IPS-15b (cell line): ENCODE data around the gene GABRE.

Experiments used
- H3K27me3 ChIP-seq: one replicate; pipeline ENCODE4 v1.6.1; 2013; ENCODE audit warnings: low read length; ENCODE audit not compliant: control insufficient read depth, insufficient read depth
- H3K36me3 ChIP-seq: one replicate; pipeline ENCODE4 v1.6.1; 2013; ENCODE audit warnings: low read length; ENCODE audit not compliant: control insufficient read depth, insufficient read depth
- H3K4me1 ChIP-seq: one replicate; pipeline ENCODE4 v1.6.1; 2013; ENCODE audit warnings: mild to moderate bottlenecking, low read length; ENCODE audit not compliant: control insufficient read depth, insufficient read depth
- H3K4me3 ChIP-seq: one replicate; pipeline ENCODE4 v1.5.1; 2013; ENCODE audit warnings: low read depth, low read length
- H3K9ac ChIP-seq: one replicate; pipeline ENCODE4 v1.6.1; 2013; ENCODE audit warnings: low read depth, mild to moderate bottlenecking, low read length
- H3K9me3 ChIP-seq: one replicate; pipeline ENCODE4 v1.6.1; 2013; ENCODE audit warnings: mild to moderate bottlenecking, low read length; ENCODE audit not compliant: control insufficient read depth, insufficient read depth

Gene GABRE, protein sequence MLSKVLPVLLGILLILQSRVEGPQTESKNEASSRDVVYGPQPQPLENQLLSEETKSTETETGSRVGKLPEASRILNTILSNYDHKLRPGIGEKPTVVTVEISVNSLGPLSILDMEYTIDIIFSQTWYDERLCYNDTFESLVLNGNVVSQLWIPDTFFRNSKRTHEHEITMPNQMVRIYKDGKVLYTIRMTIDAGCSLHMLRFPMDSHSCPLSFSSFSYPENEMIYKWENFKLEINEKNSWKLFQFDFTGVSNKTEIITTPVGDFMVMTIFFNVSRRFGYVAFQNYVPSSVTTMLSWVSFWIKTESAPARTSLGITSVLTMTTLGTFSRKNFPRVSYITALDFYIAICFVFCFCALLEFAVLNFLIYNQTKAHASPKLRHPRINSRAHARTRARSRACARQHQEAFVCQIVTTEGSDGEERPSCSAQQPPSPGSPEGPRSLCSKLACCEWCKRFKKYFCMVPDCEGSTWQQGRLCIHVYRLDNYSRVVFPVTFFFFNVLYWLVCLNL

DNA sequence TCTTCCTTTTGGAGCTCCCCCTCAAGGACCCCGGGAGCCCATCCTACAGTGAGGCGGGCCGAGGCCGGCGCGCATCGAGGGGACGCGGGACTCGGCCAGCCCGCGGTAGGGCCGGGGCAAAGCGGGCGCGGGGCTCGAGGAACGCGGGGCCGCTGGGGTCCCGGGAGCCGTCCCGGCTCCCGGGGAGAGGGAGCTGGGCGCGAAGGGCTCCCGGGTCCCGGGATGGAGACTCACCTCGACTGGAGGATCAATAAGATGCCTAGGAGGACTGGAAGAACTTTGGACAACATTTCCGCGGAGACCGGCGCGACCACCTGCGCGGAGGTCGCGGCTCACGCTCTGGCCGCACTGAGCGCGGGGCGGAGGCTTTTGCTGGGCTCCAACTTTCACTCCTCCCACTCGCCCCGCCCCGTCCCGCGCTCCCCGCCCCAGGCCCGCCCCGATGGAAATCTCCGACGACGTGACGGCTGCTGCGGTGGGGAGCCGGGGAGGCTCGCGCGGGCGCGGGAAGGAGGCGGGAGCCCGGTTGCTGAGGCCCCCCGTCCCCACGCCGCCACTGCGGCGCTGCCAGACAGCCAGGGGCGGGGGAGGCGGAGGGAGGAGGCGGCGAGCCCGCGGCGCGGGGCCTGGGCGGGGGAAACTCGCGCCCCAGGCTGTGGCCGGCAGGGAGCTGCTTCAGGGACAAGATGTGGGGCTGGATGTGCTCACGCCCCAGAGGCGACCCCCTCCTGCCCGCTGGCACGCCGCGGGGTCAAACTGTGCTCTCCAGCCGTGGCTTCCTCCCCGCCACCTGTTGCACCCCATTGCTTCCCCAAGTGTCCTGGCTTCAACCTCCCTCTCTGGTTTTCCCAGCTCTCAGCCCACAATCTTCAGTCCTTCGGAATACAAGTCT, at the start of gene GABRE:
TSS of gene GABRE (minus strand) at position 341 of the 892 bp plus-strand sequence. CDS start at position 290, 51 bp downstream.
- Histone ChIP-seq H3K27me3 (peaks cover 21% of the 10 kb centered on the region), H3K36me3 (no peaks in the 10 kb centered on the region), H3K4me1 (no peaks in the 10 kb centered on the region), H3K9ac (no peak within 1 kb of the TSS), H3K9me3 (no peaks in the 10 kb centered on the region), H3K4me3 (peak within 1 kb of the TSS; percentile 39)

DNA sequence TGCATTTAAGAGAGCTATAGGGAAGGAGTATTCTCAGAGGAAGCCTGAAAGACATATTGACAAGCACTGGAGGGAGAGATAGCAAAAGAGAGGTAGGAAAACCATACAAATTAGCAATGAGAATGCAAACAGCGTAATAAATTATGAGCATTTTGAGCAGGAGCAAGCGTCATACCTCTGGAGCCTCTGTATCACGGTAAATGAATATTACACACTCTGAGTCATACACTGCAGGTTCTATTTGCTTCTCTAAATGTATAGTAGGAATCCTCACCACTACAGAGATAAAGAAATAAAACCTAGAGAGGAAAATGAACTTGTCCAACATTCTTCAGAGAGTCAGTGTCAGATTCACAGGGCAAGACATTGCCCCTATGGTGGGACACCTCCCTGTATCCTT, 46.4 kb upstream of the GABRE start:
- no peaks in the 10 kb centered on the region for H3K9me3 ChIP-seq
- no peaks in the 10 kb centered on the region for H3K27me3 ChIP-seq
- H3K4me1 ChIP-seq, result no peaks in the 10 kb centered on the region
- no peak overlapping the region for H3K9ac ChIP-seq
- H3K4me3 ChIP-seq, result no peak overlapping the region
- no peaks in the 10 kb centered on the region for H3K36me3 ChIP-seq

DNA sequence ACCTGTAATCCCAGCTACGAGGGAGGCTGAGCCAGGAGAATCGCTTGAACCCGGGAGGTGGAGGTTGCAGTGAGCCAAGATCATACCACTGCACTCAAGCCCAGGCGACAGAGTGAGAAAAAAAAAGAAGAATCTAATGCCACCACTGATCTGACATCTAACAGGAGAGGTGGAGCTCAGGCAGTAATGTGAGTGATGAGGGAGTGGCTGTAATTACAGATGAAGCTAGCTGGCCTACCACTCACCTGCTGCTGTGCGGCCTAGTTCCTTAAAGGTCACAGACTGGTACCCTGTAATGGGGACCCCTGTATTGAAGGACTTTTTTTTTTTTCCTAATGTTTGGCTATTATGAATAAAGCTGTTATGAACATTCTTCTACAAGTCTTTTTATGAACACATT, 25.3 kb upstream of the GABRE start:
- no peaks in the 10 kb centered on the region for H3K27me3 ChIP-seq
- no peaks in the 10 kb centered on the region for H3K36me3 ChIP-seq
- no peak overlapping the region for H3K4me3 ChIP-seq
- no peaks in the 10 kb centered on the region for H3K4me1 ChIP-seq
- H3K9ac ChIP-seq, result no peak overlapping the region
- no peaks in the 10 kb centered on the region for H3K9me3 ChIP-seq

DNA sequence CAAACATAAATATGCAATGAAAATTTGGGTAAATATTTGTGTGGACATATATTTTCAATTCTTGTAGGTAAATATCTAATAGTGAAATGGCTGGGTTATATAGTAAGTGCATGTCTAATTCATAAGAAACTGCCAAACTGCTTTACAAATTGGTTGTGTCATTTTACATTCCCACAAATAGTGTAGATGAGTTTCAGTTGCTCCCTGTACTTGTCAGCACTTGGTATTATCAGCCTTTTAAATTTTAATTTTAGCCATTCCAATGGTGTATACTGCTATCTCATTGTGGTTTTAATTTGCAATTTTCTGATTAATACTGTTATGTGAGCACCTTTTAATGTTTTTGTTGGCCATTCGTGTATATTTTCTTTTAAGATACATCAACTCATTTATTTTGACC, 23.1 kb upstream of the GABRE start:
- no peaks in the 10 kb centered on the region for H3K27me3 ChIP-seq
- H3K4me1 ChIP-seq, result no peaks in the 10 kb centered on the region
- H3K9ac ChIP-seq, result no peak overlapping the region
- H3K36me3 ChIP-seq, result no peaks in the 10 kb centered on the region
- no peaks in the 10 kb centered on the region for H3K9me3 ChIP-seq
- no peak overlapping the region for H3K4me3 ChIP-seq

DNA sequence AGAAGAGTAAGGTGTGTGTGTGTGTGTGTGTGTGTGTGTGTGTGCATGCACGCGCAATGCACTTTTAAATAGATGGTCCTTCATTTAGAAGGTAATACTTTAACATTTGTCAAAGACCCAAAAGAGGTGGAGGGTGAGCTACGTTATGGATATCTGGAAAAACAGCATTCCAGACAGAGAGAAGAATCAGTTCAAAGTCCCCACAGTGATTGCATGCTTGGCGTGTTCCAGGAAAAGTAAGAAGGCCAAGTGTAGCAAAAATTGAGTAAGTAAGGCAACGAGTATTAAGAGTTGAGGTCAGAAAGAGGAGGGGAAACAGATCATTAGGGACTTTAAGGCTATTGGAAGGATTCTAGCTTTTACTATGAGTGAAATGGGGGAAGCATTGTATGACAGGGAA, 21.9 kb upstream of the GABRE start:
- Histone ChIP-seq H3K9me3 (no peaks in the 10 kb centered on the region), H3K9ac (no peak overlapping the region), H3K27me3 (no peaks in the 10 kb centered on the region), H3K4me1 (no peaks in the 10 kb centered on the region), H3K4me3 (no peak overlapping the region), H3K36me3 (no peaks in the 10 kb centered on the region)

DNA sequence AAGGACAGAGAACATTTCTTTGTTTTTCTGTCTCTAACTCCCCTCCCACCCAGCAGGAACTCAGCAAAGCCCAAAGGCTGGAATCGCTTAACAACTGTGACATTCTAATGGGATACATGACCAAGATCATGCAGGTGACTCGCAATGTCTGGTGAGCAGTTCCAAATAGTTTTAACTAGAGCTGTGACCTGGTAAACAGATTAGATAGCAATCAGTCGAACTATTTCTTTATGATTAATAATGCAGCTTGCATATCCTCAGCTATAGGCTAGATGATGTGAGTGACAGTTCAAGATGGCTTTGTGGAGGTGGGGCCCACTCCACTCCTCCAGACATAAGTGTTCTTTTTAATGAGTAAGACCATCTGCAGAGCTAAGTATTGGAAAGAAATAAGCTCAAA, 20.0 kb upstream of the GABRE start:
- Histone ChIP-seq H3K9ac (no peak overlapping the region), H3K36me3 (no peaks in the 10 kb centered on the region), H3K4me3 (no peak overlapping the region), H3K27me3 (no peaks in the 10 kb centered on the region), H3K4me1 (no peaks in the 10 kb centered on the region), H3K9me3 (no peaks in the 10 kb centered on the region)

DNA sequence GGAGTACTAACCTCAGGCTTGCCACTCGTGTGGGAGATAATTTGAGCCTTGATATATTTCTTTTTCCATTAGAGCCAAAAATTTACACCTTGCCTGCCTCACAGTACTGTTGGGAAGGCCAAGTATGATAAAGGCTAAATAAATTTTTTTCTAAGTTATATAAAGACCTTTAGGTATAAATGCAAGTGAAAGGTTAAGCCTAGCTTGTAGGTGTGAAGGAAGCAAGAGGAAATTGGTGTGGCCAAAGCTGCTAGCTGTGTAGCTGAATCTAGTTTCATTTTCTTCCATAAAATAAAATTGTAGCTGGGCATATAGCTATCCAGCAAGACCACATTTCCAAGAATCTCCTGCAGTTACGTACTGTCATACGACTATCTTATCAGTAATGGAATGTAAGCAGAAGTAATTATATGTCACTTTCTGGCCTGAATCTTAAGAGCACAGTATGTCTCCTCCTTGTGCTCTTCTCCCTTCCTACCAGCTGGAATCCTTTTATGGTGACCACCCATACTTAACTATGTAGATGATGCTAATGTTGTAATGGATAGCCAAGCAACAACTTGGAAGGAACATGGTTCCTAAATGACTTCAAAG, 14.3 kb upstream of the GABRE start:
- H3K9me3 ChIP-seq, result no peaks in the 10 kb centered on the region

DNA sequence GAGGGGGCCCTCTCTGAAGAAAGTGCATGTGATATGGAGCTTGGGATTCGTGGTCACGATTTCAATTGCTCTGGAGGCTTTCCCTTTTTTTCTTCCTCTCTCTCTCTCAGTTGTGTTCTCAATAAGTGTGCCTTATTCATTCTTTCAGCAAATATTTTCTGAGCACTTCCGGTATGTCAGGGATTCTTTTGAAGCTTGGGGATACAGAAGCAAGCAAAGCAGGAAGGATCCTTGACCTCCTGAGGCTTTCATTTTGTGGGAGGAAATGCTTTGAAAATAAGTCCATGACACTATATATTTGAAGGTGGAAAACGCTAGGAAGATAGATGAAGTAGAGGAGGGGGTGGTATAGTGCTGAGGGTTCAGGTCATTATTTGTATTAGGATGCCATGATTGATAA, 12.6 kb upstream of the GABRE start:
- Histone ChIP-seq H3K27me3 (no peaks in the 10 kb centered on the region), H3K36me3 (no peaks in the 10 kb centered on the region), H3K9me3 (no peaks in the 10 kb centered on the region), H3K4me1 (no peaks in the 10 kb centered on the region), H3K9ac (no peak overlapping the region), H3K4me3 (no peak overlapping the region)

More for the DNA sequence above, 14.3 kb upstream of the GABRE start:
- no peak overlapping the region for H3K4me3 ChIP-seq
- H3K36me3 ChIP-seq, result no peaks in the 10 kb centered on the region
- H3K9ac ChIP-seq, result no peak overlapping the region
- H3K4me1 ChIP-seq, result no peaks in the 10 kb centered on the region
- H3K27me3 ChIP-seq, result no peaks in the 10 kb centered on the region

DNA sequence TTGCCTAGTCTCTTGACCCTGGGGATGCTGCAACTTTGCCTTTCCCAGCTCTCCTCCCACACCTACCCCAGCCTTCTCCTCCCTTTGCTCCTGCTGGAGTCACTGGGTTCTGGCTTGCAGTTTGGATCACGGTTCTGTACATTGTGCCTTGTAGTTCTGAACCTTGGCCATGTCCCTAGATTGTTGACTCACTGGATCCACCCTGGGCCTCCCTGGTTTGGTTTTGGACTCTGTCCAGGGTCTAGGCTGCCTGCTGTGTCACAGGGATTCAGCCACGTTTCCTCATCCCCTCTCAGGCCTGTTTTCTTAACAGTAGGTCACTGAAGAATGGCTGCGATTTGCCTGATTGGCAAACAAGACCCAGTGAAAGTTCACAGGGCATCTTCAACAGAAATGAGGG, 11.5 kb upstream of the GABRE start:
- H3K27me3 ChIP-seq, result no peaks in the 10 kb centered on the region
- H3K4me1 ChIP-seq, result no peaks in the 10 kb centered on the region
- no peak overlapping the region for H3K4me3 ChIP-seq
- no peaks in the 10 kb centered on the region for H3K36me3 ChIP-seq
- no peaks in the 10 kb centered on the region for H3K9me3 ChIP-seq
- no peak overlapping the region for H3K9ac ChIP-seq

DNA sequence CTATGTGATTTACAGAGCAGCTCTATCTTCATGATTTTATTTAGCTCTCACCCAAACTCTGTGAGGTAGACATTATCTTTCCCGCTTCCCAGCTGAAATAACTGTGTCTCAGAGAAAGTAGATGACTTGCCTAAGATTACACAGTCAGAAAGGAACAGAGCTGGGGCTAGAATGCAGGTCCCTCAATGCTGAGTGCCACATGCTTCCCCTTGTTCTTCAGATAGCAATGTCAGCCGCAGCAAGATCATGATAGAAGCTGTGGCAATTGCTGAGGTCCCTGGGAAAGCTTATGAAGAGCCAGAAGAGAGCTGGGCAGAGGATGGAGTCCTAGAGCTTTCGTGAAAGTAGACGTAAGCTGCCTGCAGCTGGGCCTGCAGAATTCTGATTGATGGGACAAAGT, 11.1 kb upstream of the GABRE start:
- Histone ChIP-seq H3K27me3 (no peaks in the 10 kb centered on the region), H3K4me1 (no peaks in the 10 kb centered on the region), H3K9me3 (no peaks in the 10 kb centered on the region), H3K36me3 (no peaks in the 10 kb centered on the region), H3K4me3 (no peak overlapping the region), H3K9ac (no peak overlapping the region)

DNA sequence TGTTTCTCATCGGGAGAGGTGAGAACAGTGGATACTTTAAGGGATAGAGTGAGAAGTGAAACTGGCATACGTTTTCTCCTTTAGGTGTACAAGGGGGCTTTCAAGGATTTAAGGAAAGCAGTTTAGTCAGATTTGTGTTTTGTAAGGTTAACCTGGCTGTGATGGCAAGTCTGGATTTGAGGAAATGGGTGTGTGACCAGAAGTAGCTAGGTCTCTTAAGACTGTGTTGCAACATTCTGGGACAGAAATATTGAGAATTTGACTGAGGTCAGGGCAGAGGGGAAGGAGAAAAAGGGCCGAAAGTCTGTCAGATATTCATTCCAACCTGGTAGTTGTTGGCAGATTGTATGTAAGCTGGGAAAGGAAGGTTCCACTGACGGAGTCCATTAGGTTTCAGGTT, 10.4 kb upstream of the GABRE start:
- H3K9ac ChIP-seq, result no peak overlapping the region
- H3K36me3 ChIP-seq, result no peaks in the 10 kb centered on the region
- H3K4me1 ChIP-seq, result no peaks in the 10 kb centered on the region
- H3K9me3 ChIP-seq, result no peaks in the 10 kb centered on the region
- H3K4me3 ChIP-seq, result no peak overlapping the region
- H3K27me3 ChIP-seq, result no peaks in the 10 kb centered on the region
